H9 (cell line): ENCODE measurements around the gene FAM161B. TPM values are rescaled to one million over a fixed set of nuclear protein-coding genes. Genes with fewer than 3 reads are reported as not detected.

Source experiments
- DNase-seq: peaks from one replicate; pipeline ENCODE4 v3.0.0-alpha.2; 2017
- H2AFZ ChIP-seq: one replicate; pipeline ENCODE4 v1.6.1; 2013; ENCODE audit warnings: mild to moderate bottlenecking, low read length, control low read depth, moderate library complexity
- H2AK5ac ChIP-seq: 2 replicates; pipeline ENCODE4 v1.6.1; 2013; ENCODE audit warnings: low read length, control low read depth, mixed read lengths; ENCODE audit not compliant: insufficient read length
- H2BK120ac ChIP-seq: one replicate; pipeline ENCODE4 v1.6.1; 2013; ENCODE audit warnings: low read depth, mild to moderate bottlenecking, low read length, control low read depth, inconsistent platforms; ENCODE audit not compliant: poor library complexity, severe bottlenecking
- H2BK12ac ChIP-seq: 2 replicates; pipeline ENCODE4 v1.6.1; 2013; ENCODE audit warnings: low read length, control low read depth, mixed read lengths, low read depth; ENCODE audit not compliant: insufficient read length
- H2BK15ac ChIP-seq: 2 replicates; pipeline ENCODE4 v1.6.1; 2013; ENCODE audit warnings: low read depth, low read length, control low read depth
- H2BK20ac ChIP-seq: one replicate; pipeline ENCODE4 v1.6.1; 2013; ENCODE audit warnings: low read depth, mild to moderate bottlenecking, low read length, control low read depth, inconsistent platforms; ENCODE audit not compliant: poor library complexity, severe bottlenecking
- H2BK5ac ChIP-seq: 2 replicates; pipeline ENCODE4 v1.6.1; 2013; ENCODE audit warnings: low read length, control low read depth, mixed read lengths; ENCODE audit not compliant: insufficient read length
- H3K14ac ChIP-seq: 2 replicates; pipeline ENCODE4 v1.6.1; 2013; ENCODE audit warnings: low read length, control low read depth; ENCODE audit not compliant: insufficient read depth
- H3K18ac ChIP-seq: 2 replicates; pipeline ENCODE4 v1.6.1; 2013; ENCODE audit warnings: low read depth, mild to moderate bottlenecking, mixed read lengths, low read length, control low read depth; ENCODE audit not compliant: insufficient read length
- H3K23ac ChIP-seq: 2 replicates; pipeline ENCODE4 v1.6.1; 2013; ENCODE audit warnings: low read length, control low read depth, mixed read lengths, low read depth; ENCODE audit not compliant: insufficient read length
- H3K23me2 ChIP-seq: 2 replicates; pipeline ENCODE4 v1.6.1; 2013; ENCODE audit warnings: low read depth, mild to moderate bottlenecking, mixed read lengths, low read length, control low read depth; ENCODE audit not compliant: insufficient read length, poor library complexity, severe bottlenecking
- H3K27ac ChIP-seq: 2 replicates; pipeline ENCODE4 v1.5.1; 2013; ENCODE audit warnings: low read length, control low read depth, mixed read lengths, low read depth; ENCODE audit not compliant: insufficient read length
- H3K27me3 ChIP-seq: 2 replicates; pipeline ENCODE4 v1.6.1; 2013; ENCODE audit warnings: low read length, control low read depth, inconsistent platforms; ENCODE audit not compliant: insufficient read depth
- H3K4ac ChIP-seq: 2 replicates; pipeline ENCODE4 v1.6.1; 2013; ENCODE audit warnings: low read depth, mild to moderate bottlenecking, control low read depth, inconsistent platforms, low read length, moderate library complexity
- H3K4me1 ChIP-seq: 2 replicates; pipeline ENCODE4 v1.6.1; 2013; ENCODE audit warnings: low read length, control low read depth, inconsistent platforms; ENCODE audit not compliant: insufficient read depth
- H3K4me2 ChIP-seq: 2 replicates; pipeline ENCODE4 v1.6.1; 2013; ENCODE audit warnings: low read length, control low read depth, mixed read lengths; ENCODE audit not compliant: insufficient read length, insufficient read depth
- H3K56ac ChIP-seq: 2 replicates; pipeline ENCODE4 v1.6.1; 2013; ENCODE audit warnings: low read depth, mild to moderate bottlenecking, mixed read lengths, low read length, control low read depth; ENCODE audit not compliant: insufficient read length
- H3K79me1 ChIP-seq: 2 replicates; pipeline ENCODE4 v1.6.1; 2013; ENCODE audit warnings: low read depth, mild to moderate bottlenecking, moderate library complexity, low read length, control low read depth, inconsistent platforms; ENCODE audit not compliant: insufficient read depth, poor library complexity, severe bottlenecking
- H3K79me2 ChIP-seq: 2 replicates; pipeline ENCODE4 v1.6.1; 2013; ENCODE audit warnings: low read length, control low read depth, inconsistent platforms; ENCODE audit not compliant: insufficient read depth
- H3K9ac ChIP-seq: 2 replicates; pipeline ENCODE4 v1.6.1; 2013; ENCODE audit warnings: low read length, control low read depth, mixed read lengths; ENCODE audit not compliant: insufficient read length; ENCODE audit errors: extremely low read depth
- H3K9me3 ChIP-seq: one replicate; pipeline ENCODE4 v1.6.1; 2013; ENCODE audit warnings: low read depth, low read length, inconsistent platforms; ENCODE audit not compliant: control insufficient read depth
- H3T11ph ChIP-seq: one replicate; pipeline ENCODE4 v1.6.1; 2013; ENCODE audit warnings: mild to moderate bottlenecking, low read length, control low read depth, inconsistent platforms
- H4K20me1 ChIP-seq: one replicate; pipeline ENCODE4 v1.6.1; 2013; ENCODE audit not compliant: control insufficient read depth, insufficient read length, insufficient read depth
- H4K5ac ChIP-seq: 2 replicates; pipeline ENCODE4 v1.6.1; 2013; ENCODE audit warnings: low read depth, mild to moderate bottlenecking, mixed read lengths, low read length, control low read depth; ENCODE audit not compliant: insufficient read length
- H4K8ac ChIP-seq: replicated peaks from 2 replicates; pipeline ENCODE4 v1.6.1; 2013; ENCODE audit warnings: low read length, control low read depth, mixed read lengths, low read depth; ENCODE audit not compliant: insufficient read length
- H4K91ac ChIP-seq: 2 replicates; pipeline ENCODE4 v1.6.1; 2013; ENCODE audit warnings: low read depth, mild to moderate bottlenecking, moderate library complexity, mixed read lengths, low read length, control low read depth; ENCODE audit not compliant: insufficient read length
- H3K27ac Mint-ChIP-seq, 3 experiments: 2 replicates in 2 of 3; 3 replicates in 1 of 3; pipeline ENCODE4 v1.8.0; 2020 to 2021; ENCODE audit warnings: mixed read lengths in 3 of 3, mild to moderate bottlenecking in 1 of 3, moderate library complexity in 1 of 3
- H3K27me3 Mint-ChIP-seq: 2 replicates; pipeline ENCODE4 v1.8.0; 2021; ENCODE audit warnings: low read depth, mild to moderate bottlenecking, moderate library complexity, mixed read lengths
- H3K36me3 Mint-ChIP-seq, 3 experiments: 2 replicates in 2 of 3; 3 replicates in 1 of 3; pipeline ENCODE4 v1.8.0; 2020 to 2021; ENCODE audit warnings: low read depth in 3 of 3, mixed read lengths in 3 of 3; ENCODE audit not compliant: insufficient read depth in 1 of 3
- H3K4me1 Mint-ChIP-seq, 2 experiments: 2 replicates each; pipeline ENCODE4 v1.8.0; 2020; ENCODE audit warnings: mixed read lengths in 2 of 2
- H3K4me3 Mint-ChIP-seq, 2 experiments: 2 replicates in 1 of 2; 3 replicates in 1 of 2; pipeline ENCODE4 v1.8.0; 2020 to 2021; ENCODE audit warnings: mild to moderate bottlenecking in 2 of 2, mixed read lengths in 2 of 2, moderate library complexity in 1 of 2
- H3K9me3 Mint-ChIP-seq, 2 experiments: 2 replicates in 1 of 2; 3 replicates in 1 of 2; pipeline ENCODE4 v1.8.0; 2020; ENCODE audit warnings: mild to moderate bottlenecking in 2 of 2, mixed read lengths in 2 of 2, moderate library complexity in 1 of 2
- WGBS: extraction: QIAGEN DNeasy Blood & Tissue Kit; methylation state at CpG from one replicate; pipeline ENCODE4 v1.1.7; 2013; ENCODE audit warnings: missing lambda C conversion rate, low lambda C conversion rate, mixed read lengths; ENCODE audit not compliant: insufficient read length; ENCODE audit errors: extremely low coverage; 5-methylcytosine and 5-hydroxymethylcytosine counted together
- total RNA-seq: library from RNA; stranded (reverse); gene quantifications from 2 replicates; pipeline ENCODE4 v1.2.1, GENCODE V29; 2021
- TF ChIP-seq, protein P1 (sequence below): fragments of 200-600 bp; sonication (generic); conservative IDR thresholded peaks from 3 replicates; pipeline ENCODE4 v1.8.0; 2021; ENCODE audit warnings: antibody characterized with exemption, mild to moderate bottlenecking

Gene FAM161B
- total RNA-seq, 1 experiment from 2014 or later = 0.92 TPM

DNA sequence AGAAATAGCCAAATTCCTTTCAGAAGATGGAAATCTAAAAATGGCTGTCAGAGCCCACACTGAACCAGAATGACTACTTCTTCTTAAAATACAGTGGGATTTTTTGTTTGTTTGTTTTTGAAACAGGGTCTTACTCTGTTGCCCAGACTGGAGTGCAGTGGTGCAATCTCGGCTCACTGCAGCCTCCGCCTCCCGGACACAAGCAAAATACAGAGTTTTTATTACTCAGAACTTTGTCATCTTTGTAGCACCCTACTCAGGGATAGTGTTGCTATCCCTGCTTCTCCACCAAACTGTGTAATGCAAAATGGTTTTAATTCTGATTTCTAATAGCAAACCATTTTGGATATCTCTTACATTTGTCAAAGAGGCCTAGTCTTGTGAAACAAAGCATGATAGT is 46.9 kb downstream of the FAM161B start:
- no peak for DNase-seq
- H2BK15ac ChIP-seq = no peak overlapping the region
- no peak overlapping the region for H2BK5ac ChIP-seq
- Mint-ChIP-seq H3K9me3 (no peaks in the 10 kb centered on the region), H3K4me3 (no peak overlapping the region), H3K36me3 (peaks cover 9 to 62% (median 34%) of the 10 kb centered on the region in 3 experiments; a peak in 6 of 7 replicates), H3K4me1 (no peaks in the 10 kb centered on the region), H3K27me3 (no peaks in the 10 kb centered on the region), H3K27ac (no peak overlapping the region)
- H2AK5ac ChIP-seq = no peak overlapping the region
- TF ChIP-seq, protein P1, sequence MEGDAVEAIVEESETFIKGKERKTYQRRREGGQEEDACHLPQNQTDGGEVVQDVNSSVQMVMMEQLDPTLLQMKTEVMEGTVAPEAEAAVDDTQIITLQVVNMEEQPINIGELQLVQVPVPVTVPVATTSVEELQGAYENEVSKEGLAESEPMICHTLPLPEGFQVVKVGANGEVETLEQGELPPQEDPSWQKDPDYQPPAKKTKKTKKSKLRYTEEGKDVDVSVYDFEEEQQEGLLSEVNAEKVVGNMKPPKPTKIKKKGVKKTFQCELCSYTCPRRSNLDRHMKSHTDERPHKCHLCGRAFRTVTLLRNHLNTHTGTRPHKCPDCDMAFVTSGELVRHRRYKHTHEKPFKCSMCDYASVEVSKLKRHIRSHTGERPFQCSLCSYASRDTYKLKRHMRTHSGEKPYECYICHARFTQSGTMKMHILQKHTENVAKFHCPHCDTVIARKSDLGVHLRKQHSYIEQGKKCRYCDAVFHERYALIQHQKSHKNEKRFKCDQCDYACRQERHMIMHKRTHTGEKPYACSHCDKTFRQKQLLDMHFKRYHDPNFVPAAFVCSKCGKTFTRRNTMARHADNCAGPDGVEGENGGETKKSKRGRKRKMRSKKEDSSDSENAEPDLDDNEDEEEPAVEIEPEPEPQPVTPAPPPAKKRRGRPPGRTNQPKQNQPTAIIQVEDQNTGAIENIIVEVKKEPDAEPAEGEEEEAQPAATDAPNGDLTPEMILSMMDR = no peak
- H4K20me1 ChIP-seq = no peaks in the 10 kb centered on the region
- H3K4me1 ChIP-seq = no peaks in the 10 kb centered on the region
- no peak overlapping the region for H3K27ac ChIP-seq
- no peaks in the 10 kb centered on the region for H3K27me3 ChIP-seq
- H3K4me2 ChIP-seq = no peak overlapping the region
- H4K8ac ChIP-seq = no peak overlapping the region
- H3K23me2 ChIP-seq = no peaks in the 10 kb centered on the region
- no peak overlapping the region for H3K23ac ChIP-seq
- no peak overlapping the region for H3K9ac ChIP-seq
- H3K14ac ChIP-seq = no peak overlapping the region
- H2AFZ ChIP-seq = no peak overlapping the region
- no peak overlapping the region for H2BK20ac ChIP-seq
- H3K9me3 ChIP-seq = no peaks in the 10 kb centered on the region
- no peak overlapping the region for H2BK12ac ChIP-seq
- H3K18ac ChIP-seq = no peak overlapping the region
- H2BK120ac ChIP-seq = no peak overlapping the region
- H3K4ac ChIP-seq = no peak overlapping the region
- H4K5ac ChIP-seq = no peak overlapping the region
- no peak overlapping the region for H4K91ac ChIP-seq
- no peak overlapping the region for H3T11ph ChIP-seq
- no peaks in the 10 kb centered on the region for H3K79me2 ChIP-seq
- WGBS = no CpG with 5 or more reads among the region's 3 CpGs
- no peaks in the 10 kb centered on the region for H3K79me1 ChIP-seq
- no peak overlapping the region for H3K56ac ChIP-seq
